Measurements from ENCODE around the gene TEF.

The TEF gene

GRCh38 chr22:41353862-41354575 lies 27.7 kb upstream of the TEF start:
- no peak overlapping the region for H2AFZ ChIP-seq (ENCODE audit: low read length)
- no peaks in the 10 kb centered on the region for H3K4me1 ChIP-seq (ENCODE audit: insufficient read depth, low read length, severe bottlenecking)
- H4K20me1 ChIP-seq (ENCODE audit: insufficient read depth, low read length): no peaks in the 10 kb centered on the region
- TF ChIP-seq CTCF (IDR thresholded peaks at IDR 0.05; ENCODE audit: low read length): no peak
- TF ChIP-seq EZH2 (IDR thresholded peaks at IDR 0.05; ENCODE audit: borderline replicate concordance, low read length): no peak
- no peaks in the 10 kb centered on the region for H3F3A ChIP-seq (ENCODE audit: insufficient read depth, low read length)
- no peak overlapping the region for H3K4me3 ChIP-seq (ENCODE audit: low read depth, low read length, poor library complexity, severe bottlenecking)
- no peaks in the 10 kb centered on the region for H3K9me2 ChIP-seq (ENCODE audit: low read depth, low read length)
- H3K27ac ChIP-seq (ENCODE audit: low read depth, low read length, poor library complexity, severe bottlenecking): no peak overlapping the region
- no peaks in the 10 kb centered on the region for H3K79me2 ChIP-seq (ENCODE audit: insufficient read depth, low read length)
- H3K4me2 ChIP-seq (ENCODE audit: low read length): no peak overlapping the region
- peaks cover 58% of the 10 kb centered on the region for H3K36me3 ChIP-seq (ENCODE audit: insufficient read depth, low read length)
- H3K9ac ChIP-seq (ENCODE audit: low read length): no peak overlapping the region
- no peaks in the 10 kb centered on the region for H3K27me3 ChIP-seq (ENCODE audit: insufficient read depth, low read length)
- no peaks in the 10 kb centered on the region for H3K9me3 ChIP-seq (ENCODE audit: low read length)

- Histone ChIP-seq H3K27ac (ENCODE audit: low read depth, low read length, poor library complexity, severe bottlenecking) (no peak overlapping the region), H3K9me2 (ENCODE audit: low read depth, low read length) (no peaks in the 10 kb centered on the region), H3K9me3 (ENCODE audit: low read length) (no peaks in the 10 kb centered on the region), H3K79me2 (ENCODE audit: insufficient read depth, low read length) (no peaks in the 10 kb centered on the region), H3K9ac (ENCODE audit: low read length) (no peak overlapping the region), H3K4me3 (ENCODE audit: low read depth, low read length, poor library complexity, severe bottlenecking) (no peak overlapping the region), H4K20me1 (ENCODE audit: insufficient read depth, low read length) (no peaks in the 10 kb centered on the region), H3K27me3 (ENCODE audit: insufficient read depth, low read length) (no peaks in the 10 kb centered on the region), H3F3A (ENCODE audit: insufficient read depth, low read length) (no peaks in the 10 kb centered on the region), H3K4me2 (ENCODE audit: low read length) (no peak overlapping the region), H3K36me3 (ENCODE audit: insufficient read depth, low read length) (peaks cover 49% of the 10 kb centered on the region), H3K4me1 (ENCODE audit: insufficient read depth, low read length, severe bottlenecking) (no peaks in the 10 kb centered on the region), H2AFZ (ENCODE audit: low read length) (no peak overlapping the region)
- TF ChIP-seq EZH2 (IDR thresholded peaks at IDR 0.05; ENCODE audit: borderline replicate concordance, low read length) (no peak), CTCF (IDR thresholded peaks at IDR 0.05; ENCODE audit: low read length) (no peak)
Measured at GRCh38 chr22:41354979-41355378, 26.8 kb upstream of the TEF start.

GRCh38 chr22:41355895-41356294 lies 25.8 kb upstream of the TEF start:
- Histone ChIP-seq H3K4me1 (ENCODE audit: insufficient read depth, low read length, severe bottlenecking) (no peaks in the 10 kb centered on the region), H3F3A (ENCODE audit: insufficient read depth, low read length) (no peaks in the 10 kb centered on the region), H4K20me1 (ENCODE audit: insufficient read depth, low read length) (no peaks in the 10 kb centered on the region), H3K4me3 (ENCODE audit: low read depth, low read length, poor library complexity, severe bottlenecking) (no peak overlapping the region), H3K4me2 (ENCODE audit: low read length) (no peak overlapping the region), H3K27me3 (ENCODE audit: insufficient read depth, low read length) (no peaks in the 10 kb centered on the region), H3K27ac (ENCODE audit: low read depth, low read length, poor library complexity, severe bottlenecking) (no peak overlapping the region), H3K36me3 (ENCODE audit: insufficient read depth, low read length) (peaks cover 42% of the 10 kb centered on the region), H2AFZ (ENCODE audit: low read length) (no peak overlapping the region), H3K9ac (ENCODE audit: low read length) (no peak overlapping the region), H3K9me3 (ENCODE audit: low read length) (no peaks in the 10 kb centered on the region), H3K9me2 (ENCODE audit: low read depth, low read length) (no peaks in the 10 kb centered on the region), H3K79me2 (ENCODE audit: insufficient read depth, low read length) (no peaks in the 10 kb centered on the region)
- TF ChIP-seq CTCF (IDR thresholded peaks at IDR 0.05; ENCODE audit: low read length) (no peak), EZH2 (IDR thresholded peaks at IDR 0.05; ENCODE audit: borderline replicate concordance, low read length) (no peak)
